HepG2 (cell line): ENCODE results near the gene EMP2. TPM values are rescaled to one million over a fixed set of nuclear protein-coding genes. Genes with fewer than 3 reads are reported as not detected.

Experiments used
- ATAC-seq: fragments of 200-7000 bp; cut with Tn5 transposase; 3 replicates; pipeline ENCODE4 v1.9.1; 2020; ENCODE audit warnings: mild to moderate bottlenecking, moderate library complexity
- BruUV-seq: library from RNA; stranded (reverse); fragments of 400-500 nt; replicated peaks from 2 replicates; lab custom pipeline; 2021; lab: Mats Ljungman, UMichigan
- CTCF ChIA-PET: fragments of 300-600 bp; formaldehyde crosslinking; extraction: SDS; loops from one replicate; lab custom pipeline; 2021; ENCODE audit warnings: low total read pairs, inconsistent platforms, low intra/inter-chr PET ratio; lab: Yijun Ruan, JAX
- POLR2A ChIA-PET: fragments of 350-600 bp; sonication (Branson Sonifier 250); formaldehyde crosslinking; loops from one replicate; lab custom pipeline; 2020; ENCODE audit warnings: antibody characterized with exemption, inconsistent platforms; lab: Yijun Ruan, JAX
- DNase-seq: peaks from one replicate; pipeline ENCODE4 v3.0.0-alpha.2; 2015; ENCODE audit warnings: low spot score
- FAIRE-seq: peaks from 3 replicates; lab custom pipeline; 2011; peaks lifted over from hg19 to GRCh38; lab: Jason Lieb, UNC
- H2AFZ ChIP-seq: one replicate; pipeline ENCODE4 v1.6.1; 2011; ENCODE audit warnings: low read length, inconsistent platforms
- H3K27ac ChIP-seq: fragments of 300-600 bp; 3 replicates; pipeline ENCODE4 v1.8.0; 2011; ENCODE audit warnings: mixed run types, mild to moderate bottlenecking, mixed read lengths, low read length, inconsistent platforms; ENCODE audit not compliant: insufficient read depth; ENCODE audit errors: extremely low read length
- H3K27me3 ChIP-seq, 2 experiments: fragments of 200-600 bp in 1 of 2; 2 replicates in 1 of 2; 3 replicates in 1 of 2; pipeline versions ENCODE4 v1.6.0 to v1.8.0; 2011; ENCODE audit warnings: low read length in 2 of 2, mild to moderate bottlenecking in 2 of 2, moderate library complexity in 2 of 2, inconsistent platforms in 1 of 2; ENCODE audit not compliant: insufficient read depth in 2 of 2, control insufficient read depth in 1 of 2
- H3K36me3 ChIP-seq, 2 experiments: fragments of 200-600 bp in 1 of 2; replicated peaks in 1 of 2; 2 replicates in 1 of 2; 3 replicates in 1 of 2; pipeline versions ENCODE4 v1.5.1 to v1.8.0; 2011; ENCODE audit warnings: low read length in 2 of 2, inconsistent platforms in 1 of 2; ENCODE audit not compliant: insufficient read depth in 2 of 2, control insufficient read depth in 1 of 2
- H3K4me1 ChIP-seq: 2 replicates; pipeline ENCODE4 v1.5.1; 2012; ENCODE audit warnings: low read length, inconsistent platforms; ENCODE audit not compliant: insufficient read depth
- H3K4me2 ChIP-seq: 2 replicates; pipeline ENCODE4 v1.6.0; 2011; ENCODE audit warnings: low read depth, low read length, inconsistent platforms
- H3K4me3 ChIP-seq, 3 experiments: fragments of 200-600 bp in 1 of 3; sonication (generic), shearing (Covaris generic) in 1 of 3; replicated peaks in 1 of 3; 2 replicates each; pipeline ENCODE4 v1.5.1; 2011 to 2016; ENCODE audit warnings: low read length in 3 of 3, inconsistent platforms in 2 of 3, low read depth in 2 of 3, mild to moderate bottlenecking in 2 of 3, control low read depth in 1 of 3, mixed read lengths in 1 of 3; ENCODE audit not compliant: insufficient read depth in 1 of 3
- H3K79me2 ChIP-seq: one replicate; pipeline ENCODE4 v1.6.1; 2011; ENCODE audit warnings: low read length, inconsistent platforms; ENCODE audit not compliant: insufficient read depth
- H3K9ac ChIP-seq: 2 replicates; pipeline ENCODE4 v1.6.0; 2011; ENCODE audit warnings: mild to moderate bottlenecking, low read depth, low read length, inconsistent platforms; ENCODE audit not compliant: insufficient read depth
- H3K9me3 ChIP-seq: 2 replicates; pipeline ENCODE4 v1.5.1; 2012; ENCODE audit warnings: mild to moderate bottlenecking, low read length
- H4K20me1 ChIP-seq: 2 replicates; pipeline ENCODE4 v1.6.0; 2011; ENCODE audit warnings: inconsistent platforms, mild to moderate bottlenecking, low read length, moderate library complexity; ENCODE audit not compliant: insufficient read depth
- IKZF1 ChIP-seq: fragments of 450-650 bp; IDR thresholded peaks from 2 replicates; pipeline ENCODE4 v1.7.1; 2016
- ZNF282 ChIP-seq: fragments of 450-650 bp; IDR thresholded peaks from 2 replicates; pipeline ENCODE4 v1.6.1; 2018; ENCODE audit not compliant: partially characterized antibody
- ZNF296 ChIP-seq: sonication (generic); formaldehyde crosslinking; conservative IDR thresholded peaks from 2 replicates; pipeline ENCODE4 v1.5.0; 2020; ENCODE audit warnings: mild to moderate bottlenecking, missing genetic modification reagents
- WGBS: methylation state at CpG from one replicate; pipeline ENCODE4 v1.1.6; 2017; ENCODE audit warnings: low lambda C conversion rate; 5-methylcytosine and 5-hydroxymethylcytosine counted together
- in situ Hi-C: cut with HindIII; loops from 2 replicates; pipeline ENCODE4 v1.10.0; 2017; ENCODE audit warnings: low pct_unique_long_range_greater_than_20kb; ENCODE audit not compliant: extremely low pct_ligation_motif_present
- intact Hi-C: fragments of 100-400 bp; cut with micrococcal nuclease; formaldehyde crosslinking; loops from one replicate; pipeline ENCODE4 v1.10.0; 2022; ENCODE audit not compliant: unreplicated experiment
- polyA plus RNA-seq, 8 experiments: library from polyadenylated mRNA; depleted of rRNA in 3 of 8; stranded (reverse) in 7 of 8; unstranded in 1 of 8; fragments of >200 nt; fragmentation: Illumina TruSeq in 4 of 8; extraction: Trizol in 4 of 8; gene quantifications; 2 replicates each; pipeline versions ENCODE4 v1.2.1 to v1.2.3, GENCODE V29; 2011 to 2016; ENCODE audit warnings: low read depth in 4 of 8, missing spikeins in 1 of 8, mixed read lengths in 1 of 8; ENCODE audit not compliant: insufficient read depth in 1 of 8
- small RNA-seq, 3 experiments: library from RNA; depleted of rRNA; stranded (forward); fragments of <200 nt; gene quantifications; one replicate each; pipeline ENCODE3, GENCODE V24; 2012; ENCODE audit warnings: low read depth in 2 of 3, low replicate concordance in 1 of 3; ENCODE audit not compliant: insufficient read length in 3 of 3, insufficient read depth in 2 of 3
- total RNA-seq, 5 experiments: library from RNA; depleted of rRNA; stranded (reverse); fragments of >200 nt; fragmentation: Illumina TruSeq; extraction: Trizol; gene quantifications; 2 replicates each; pipeline ENCODE4 v1.2.3, GENCODE V29; 2016; ENCODE audit warnings: low read depth in 1 of 5
- TF ChIP-seq, protein P1 (sequence below): sonication (generic); formaldehyde crosslinking; IDR thresholded peaks from 2 replicates; pipeline ENCODE4 v1.5.0; 2020; ENCODE audit warnings: mild to moderate bottlenecking, missing genetic modification reagents
- TF ChIP-seq, protein P2 (sequence below): sonication (generic); formaldehyde crosslinking; IDR thresholded peaks from 2 replicates; pipeline ENCODE4 v1.8.0; 2022; ENCODE audit warnings: missing genetic modification reagents, mild to moderate bottlenecking, moderate library complexity, borderline replicate concordance

EMP2 gene
- total and polyA plus RNA-seq, 2 of the 13 experiments (the other 11 are each of a cell fraction or from before 2014, with no cell fraction given), result 24.6 to 91.2 TPM

DNA sequence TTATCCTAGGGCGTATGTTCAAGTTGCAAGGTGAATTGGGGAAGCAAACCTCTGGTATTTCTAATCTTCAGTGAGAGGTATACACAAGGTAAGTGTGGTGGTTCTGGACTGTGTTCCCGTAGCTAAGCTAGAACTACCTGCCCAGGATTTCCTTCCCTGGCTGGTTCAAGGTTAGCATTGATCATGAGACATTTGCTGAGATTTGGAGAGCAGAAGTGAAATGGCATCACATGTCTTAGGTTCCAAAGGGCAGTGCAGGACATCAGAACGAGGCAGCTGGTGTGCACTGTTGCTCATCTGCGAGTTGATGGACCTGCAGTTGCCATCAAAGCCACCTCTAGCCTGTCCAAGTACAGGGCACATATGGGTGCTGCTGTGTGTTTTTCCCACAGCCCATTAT, 95.2 kb downstream of the EMP2 start (continued):
- TF ChIP-seq, protein P1, sequence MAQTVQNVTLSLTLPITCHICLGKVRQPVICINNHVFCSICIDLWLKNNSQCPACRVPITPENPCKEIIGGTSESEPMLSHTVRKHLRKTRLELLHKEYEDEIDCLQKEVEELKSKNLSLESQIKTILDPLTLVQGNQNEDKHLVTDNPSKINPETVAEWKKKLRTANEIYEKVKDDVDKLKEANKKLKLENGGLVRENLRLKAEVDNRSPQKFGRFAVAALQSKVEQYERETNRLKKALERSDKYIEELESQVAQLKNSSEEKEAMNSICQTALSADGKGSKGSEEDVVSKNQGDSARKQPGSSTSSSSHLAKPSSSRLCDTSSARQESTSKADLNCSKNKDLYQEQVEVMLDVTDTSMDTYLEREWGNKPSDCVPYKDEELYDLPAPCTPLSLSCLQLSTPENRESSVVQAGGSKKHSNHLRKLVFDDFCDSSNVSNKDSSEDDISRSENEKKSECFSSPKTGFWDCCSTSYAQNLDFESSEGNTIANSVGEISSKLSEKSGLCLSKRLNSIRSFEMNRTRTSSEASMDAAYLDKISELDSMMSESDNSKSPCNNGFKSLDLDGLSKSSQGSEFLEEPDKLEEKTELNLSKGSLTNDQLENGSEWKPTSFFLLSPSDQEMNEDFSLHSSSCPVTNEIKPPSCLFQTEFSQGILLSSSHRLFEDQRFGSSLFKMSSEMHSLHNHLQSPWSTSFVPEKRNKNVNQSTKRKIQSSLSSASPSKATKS, result no peak
- TF ChIP-seq ZNF296 (CRISPR knock-in tag), result no peak
- TF ChIP-seq, all 625 proteins: peak for 5

DNA sequence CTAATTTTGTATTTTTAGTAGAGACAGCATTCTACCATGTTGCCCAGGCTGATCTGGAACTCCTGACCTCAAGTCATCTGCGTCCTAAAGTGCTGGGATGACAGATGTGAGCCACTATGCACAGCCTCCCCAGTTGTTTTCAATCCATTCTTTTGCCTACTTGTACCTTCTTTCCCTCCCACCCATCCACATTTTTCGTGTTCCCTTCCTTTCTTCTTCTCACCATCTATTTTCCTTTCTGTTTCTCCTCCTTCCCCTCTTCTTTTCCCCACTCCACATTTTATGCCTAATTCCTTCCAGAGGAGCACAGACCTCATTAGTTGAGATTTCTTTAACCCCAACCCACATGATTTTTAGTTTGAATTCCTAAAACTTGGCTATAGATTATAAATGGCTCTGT, 100.2 kb downstream of the EMP2 start:
- Histone ChIP-seq H4K20me1 (no peaks in the 10 kb centered on the region), H3K27me3 (no peaks in the 10 kb centered on the region), H3K4me2 (no peak overlapping the region), H3K36me3 (peaks cover 12 to 36% of the 10 kb centered on the region in 2 experiments; a peak in 4 of 5 replicates), H3K79me2 (no peaks in the 10 kb centered on the region), H3K27ac (no peak overlapping the region), H3K9ac (no peak overlapping the region), H2AFZ (no peak overlapping the region), H3K4me1 (peaks cover under 1% of the 10 kb centered on the region; the same call in 1 of the 2 replicates), H3K4me3 (no peak overlapping the region)
- DNase-seq, result no peak
- FAIRE-seq, result no peak
- POLR2A ChIA-PET, result no interaction called here
- intact Hi-C loops, result no loop called here
- no TSS peak for BruUV-seq
- ATAC-seq, result no peak
- in situ Hi-C loops, result no loop called here
- TF ChIP-seq, protein P2, sequence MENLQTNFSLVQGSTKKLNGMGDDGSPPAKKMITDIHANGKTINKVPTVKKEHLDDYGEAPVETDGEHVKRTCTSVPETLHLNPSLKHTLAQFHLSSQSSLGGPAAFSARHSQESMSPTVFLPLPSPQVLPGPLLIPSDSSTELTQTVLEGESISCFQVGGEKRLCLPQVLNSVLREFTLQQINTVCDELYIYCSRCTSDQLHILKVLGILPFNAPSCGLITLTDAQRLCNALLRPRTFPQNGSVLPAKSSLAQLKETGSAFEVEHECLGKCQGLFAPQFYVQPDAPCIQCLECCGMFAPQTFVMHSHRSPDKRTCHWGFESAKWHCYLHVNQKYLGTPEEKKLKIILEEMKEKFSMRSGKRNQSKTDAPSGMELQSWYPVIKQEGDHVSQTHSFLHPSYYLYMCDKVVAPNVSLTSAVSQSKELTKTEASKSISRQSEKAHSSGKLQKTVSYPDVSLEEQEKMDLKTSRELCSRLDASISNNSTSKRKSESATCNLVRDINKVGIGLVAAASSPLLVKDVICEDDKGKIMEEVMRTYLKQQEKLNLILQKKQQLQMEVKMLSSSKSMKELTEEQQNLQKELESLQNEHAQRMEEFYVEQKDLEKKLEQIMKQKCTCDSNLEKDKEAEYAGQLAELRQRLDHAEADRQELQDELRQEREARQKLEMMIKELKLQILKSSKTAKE (CRISPR knock-in tag), result no peak
- TF ChIP-seq IKZF1 (0 out of 2 replicates have a peak, but pooled peaks have one; percentile 65), ZNF282 (peak; percentile 56)
- TF ChIP-seq, all 625 proteins: peak for 2
- 86% methylated on average over 2 of the region's 2 CpGs for WGBS
- H3K9me3 ChIP-seq, result no peaks in the 10 kb centered on the region
- CTCF ChIA-PET, result no interaction called here

Small RNA genes lying within 50 kb of the gene (small RNA-seq; reads per million reads assigned to genes)
- gene RNU6-633P, result 0 reads per million in 3 experiments

Other genes with a start within 250 kb of the EMP2 start
- 98.1 and 117 TPM in 2 replicates for gene ATF7IP2, start 194.5 kb downstream of the EMP2 start, total RNA-seq (2016; rRNA removed; fragmentation: Illumina TruSeq; extraction: Trizol)
- 128 and 217 TPM in 2 replicates for gene ATF7IP2, start 194.5 kb downstream of the EMP2 start, polyA plus RNA-seq (2011; rRNA removed)
- gene TEKT5, start 114.3 kb upstream of the EMP2 start, total RNA-seq (2016; rRNA removed; fragmentation: Illumina TruSeq; extraction: Trizol), result not detected in 2 replicates
- gene TEKT5, start 114.3 kb upstream of the EMP2 start, polyA plus RNA-seq (2011; rRNA removed), result 0.16 and 0.25 TPM in 2 replicates
- gene NUBP1, start 163.2 kb upstream of the EMP2 start, total RNA-seq (2016; rRNA removed; fragmentation: Illumina TruSeq; extraction: Trizol), result 70.4 and 85.8 TPM in 2 replicates
- 53.5 and 53.9 TPM in 2 replicates for gene NUBP1, start 163.2 kb upstream of the EMP2 start, polyA plus RNA-seq (2011; rRNA removed)
- not detected in 2 replicates for gene TVP23A, start 238.2 kb upstream of the EMP2 start, total RNA-seq (2016; rRNA removed; fragmentation: Illumina TruSeq; extraction: Trizol)
- 0.01 TPM in 1 of 2 replicates, not detected in the other for gene TVP23A, start 238.2 kb upstream of the EMP2 start, polyA plus RNA-seq (2011; rRNA removed)